Midbrain (tissue), 1 donor: ENCODE data around the gene LTBP4.
"Not testable (repeated sequence)": the region's sequence is repeated elsewhere in the genome, so short reads cannot be mapped to it uniquely, and the experiment has no call there.

Experiments used
- DNase-seq: peaks from one replicate; lab custom pipeline; 2025; lab: John Stamatoyannopoulos, UW

The LTBP4 gene

DNA sequence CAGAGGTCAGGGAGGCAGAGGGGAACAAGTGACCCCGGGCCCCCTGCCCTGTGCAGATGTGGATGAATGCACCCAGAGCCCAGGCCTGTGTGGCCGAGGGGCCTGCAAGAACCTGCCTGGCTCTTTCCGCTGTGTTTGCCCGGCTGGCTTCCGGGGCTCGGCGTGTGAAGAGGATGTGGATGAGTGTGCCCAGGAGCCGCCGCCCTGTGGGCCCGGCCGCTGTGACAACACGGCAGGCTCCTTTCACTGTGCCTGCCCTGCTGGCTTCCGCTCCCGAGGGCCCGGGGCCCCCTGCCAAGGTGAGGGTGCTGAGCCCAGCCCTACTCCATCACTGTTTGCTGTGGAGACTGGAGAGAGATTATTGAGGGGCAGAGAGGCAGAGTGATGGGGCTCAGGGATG, 9.9 kb downstream of the LTBP4 start:
- no peak for DNase-seq

GRCh38 chr19:40611900-40612698, 10.9 kb downstream of the LTBP4 start:
- no peak for DNase-seq

DNA sequence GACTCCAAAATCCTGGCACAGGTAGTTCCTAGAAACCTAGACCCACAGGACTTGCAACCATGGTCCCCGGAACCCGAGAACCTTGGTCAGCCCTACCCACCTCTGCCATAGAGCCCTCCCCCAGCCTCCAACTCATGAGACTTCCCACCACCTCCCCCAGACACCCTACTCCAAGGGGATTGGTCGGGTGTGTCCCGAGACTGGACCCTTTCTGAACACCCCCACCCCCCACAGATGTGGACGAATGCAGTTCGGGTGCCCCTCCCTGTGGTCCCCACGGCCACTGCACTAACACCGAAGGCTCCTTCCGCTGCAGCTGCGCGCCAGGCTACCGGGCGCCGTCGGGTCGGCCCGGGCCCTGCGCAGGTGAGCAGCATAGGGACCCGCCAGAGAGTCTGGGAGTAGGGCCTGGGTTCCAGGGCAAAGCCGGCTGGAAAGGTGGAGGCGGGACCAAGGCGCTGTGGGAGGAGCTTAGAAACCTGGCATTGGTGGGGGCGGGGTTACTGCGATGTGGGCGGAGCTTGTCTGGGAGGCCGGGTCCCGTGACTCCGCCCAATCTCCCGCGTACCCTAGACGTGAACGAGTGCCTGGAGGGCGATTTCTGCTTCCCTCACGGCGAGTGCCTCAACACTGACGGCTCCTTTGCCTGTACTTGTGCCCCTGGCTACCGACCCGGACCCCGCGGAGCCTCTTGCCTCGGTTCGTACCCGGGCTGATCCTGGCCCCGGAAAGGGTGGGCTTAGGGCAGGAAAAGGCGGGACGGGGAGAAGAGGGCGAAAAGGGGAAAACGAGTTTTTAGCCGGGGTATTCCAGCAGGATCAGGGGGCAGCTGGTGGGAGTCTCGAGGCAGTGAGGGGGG, 11.9 kb downstream of the LTBP4 start:
- DNase-seq = no peak

- peak; percentile 14 for DNase-seq
Measured at GRCh38 chr19:40613690-40614621, 12.8 kb downstream of the LTBP4 start.

GRCh38 chr19:40614622-40615411, 13.6 kb downstream of the LTBP4 start:
- no peak for DNase-seq

GRCh38 chr19:40616178-40616577, 15.0 kb downstream of the LTBP4 start:
- DNase-seq = no peak

- no peak for DNase-seq
Measured at GRCh38 chr19:40616941-40617340, 15.8 kb downstream of the LTBP4 start.

GRCh38 chr19:40617961-40618360, 16.8 kb downstream of the LTBP4 start:
- no peak for DNase-seq

DNA sequence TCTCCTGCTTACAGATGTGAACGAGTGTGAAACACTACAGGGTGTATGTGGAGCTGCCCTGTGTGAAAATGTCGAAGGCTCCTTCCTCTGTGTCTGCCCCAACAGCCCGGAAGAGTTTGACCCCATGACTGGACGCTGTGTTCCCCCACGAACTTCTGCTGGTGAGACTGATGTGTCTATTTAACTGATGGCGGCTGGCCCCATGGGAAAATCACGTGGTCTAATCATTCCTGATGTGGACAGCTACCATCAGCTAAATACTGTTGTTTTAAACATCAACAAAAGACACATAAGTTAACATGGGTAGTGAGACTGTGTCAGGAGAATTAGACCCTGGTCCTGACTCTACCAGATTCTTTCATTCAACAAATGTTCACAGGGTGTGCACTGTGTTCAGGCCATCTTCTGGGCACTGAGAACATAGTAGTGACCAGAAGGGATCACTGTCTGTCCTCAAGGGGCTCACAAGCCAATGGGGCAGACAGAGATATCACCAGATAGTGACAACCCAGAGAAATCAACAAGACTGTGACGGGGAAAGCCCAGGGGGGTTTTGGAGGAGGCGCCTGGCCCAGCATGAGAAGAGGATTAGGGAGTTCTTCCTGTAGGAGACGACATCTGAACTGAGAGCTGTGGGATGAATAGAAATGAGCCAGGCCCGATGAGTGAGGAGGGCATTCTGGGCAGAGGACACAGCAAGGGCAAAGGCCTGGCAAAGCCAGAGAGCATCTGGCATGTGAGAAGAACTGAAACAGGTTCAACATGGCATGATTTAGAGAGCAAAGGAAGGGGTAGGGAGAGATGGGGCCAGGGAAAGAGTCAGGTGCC, 18.4 kb downstream of the LTBP4 start:
- no peak for DNase-seq

- DNase-seq = no peak
Measured at GRCh38 chr19:40620161-40620485, 19.0 kb downstream of the LTBP4 start.

- no peak for DNase-seq
Measured at GRCh38 chr19:40621283-40621682, 20.1 kb downstream of the LTBP4 start.

DNA sequence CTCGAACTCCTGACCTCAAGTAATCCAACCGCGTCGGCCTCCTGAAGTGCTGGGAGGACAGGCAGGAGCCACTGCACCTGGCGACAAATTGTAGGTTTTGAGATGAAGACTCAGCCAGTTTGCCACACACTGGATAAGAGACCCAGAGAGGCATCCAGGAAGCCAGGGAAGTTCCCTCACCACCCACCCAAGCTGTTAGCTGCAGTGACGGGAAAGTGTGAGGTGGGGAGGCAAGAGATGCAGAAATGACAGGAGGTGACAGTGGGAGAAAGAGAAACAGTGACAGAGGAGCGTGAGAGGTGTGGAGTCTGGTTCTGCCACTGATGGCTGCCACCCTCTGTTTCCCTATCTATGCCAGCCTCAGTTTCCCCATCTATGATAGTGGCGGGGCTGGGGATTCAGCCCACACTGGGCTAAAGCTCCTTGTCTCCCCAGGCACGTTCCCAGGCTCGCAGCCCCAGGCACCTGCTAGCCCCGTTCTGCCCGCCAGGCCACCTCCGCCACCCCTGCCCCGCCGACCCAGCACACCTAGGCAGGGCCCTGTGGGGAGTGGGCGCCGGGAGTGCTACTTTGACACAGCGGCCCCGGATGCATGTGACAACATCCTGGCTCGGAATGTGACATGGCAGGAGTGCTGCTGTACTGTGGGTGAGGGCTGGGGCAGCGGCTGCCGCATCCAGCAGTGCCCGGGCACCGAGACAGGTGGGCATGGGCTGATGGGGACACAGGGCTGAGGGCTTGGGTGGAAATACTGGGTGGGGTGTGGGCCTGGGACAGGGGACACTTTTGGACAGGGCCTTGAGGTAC, 21.0 kb downstream of the LTBP4 start:
- DNase-seq = no peak

- DNase-seq = no peak
Measured at GRCh38 chr19:40622773-40623075, 21.6 kb downstream of the LTBP4 start.

GRCh38 chr19:40623403-40624251, 22.5 kb downstream of the LTBP4 start:
- no peak for DNase-seq

GRCh38 chr19:40624369-40625153, 23.4 kb downstream of the LTBP4 start:
- not testable (repeated sequence) for DNase-seq

- no peak for DNase-seq
Measured at GRCh38 chr19:40625406-40626120, 24.4 kb downstream of the LTBP4 start.

- no peak for DNase-seq
Measured at GRCh38 chr19:40626918-40627317, 25.7 kb downstream of the LTBP4 start.
